DOHH2 (cell line): Measurements from ENCODE around the gene CTNNA2.

ENCODE experiments used
- H3F3A ChIP-seq: fragments of 200-600 bp; sonication (generic), shearing (Covaris generic); 2 replicates; pipeline ENCODE4 v1.6.0; 2016; ENCODE audit warnings: antibody characterized with exemption, mild to moderate bottlenecking; ENCODE audit not compliant: control insufficient read depth, insufficient read depth
- H3K27ac ChIP-seq: fragments of 200-600 bp; sonication (generic); 2 replicates; pipeline ENCODE4 v1.5.1; 2014; ENCODE audit warnings: low read depth, mild to moderate bottlenecking, low read length, moderate library complexity
- H3K27me3 ChIP-seq: fragments of 200-600 bp; sonication (generic); 2 replicates; pipeline ENCODE4 v1.6.1; 2014; ENCODE audit warnings: mild to moderate bottlenecking, low read length, mixed read lengths; ENCODE audit not compliant: control insufficient read depth
- H3K36me3 ChIP-seq: fragments of 200-600 bp; sonication (generic); 2 replicates; pipeline ENCODE4 v1.6.1; 2014; ENCODE audit warnings: mild to moderate bottlenecking, low read length, moderate library complexity, mixed read lengths; ENCODE audit not compliant: control insufficient read depth
- H3K4me1 ChIP-seq: fragments of 200-600 bp; sonication (generic); 2 replicates; pipeline ENCODE4 v1.6.1; 2014; ENCODE audit warnings: mild to moderate bottlenecking, low read length, mixed read lengths; ENCODE audit not compliant: control insufficient read depth
- H3K4me2 ChIP-seq: fragments of 200-600 bp; sonication (generic); 2 replicates; pipeline ENCODE4 v1.6.0; 2014; ENCODE audit warnings: mild to moderate bottlenecking, low read length, moderate library complexity
- H3K4me3 ChIP-seq: fragments of 200-600 bp; sonication (generic); 2 replicates; pipeline ENCODE4 v1.5.1; 2014; ENCODE audit warnings: mild to moderate bottlenecking, low read length, mixed read lengths
- H3K79me2 ChIP-seq: fragments of 200-600 bp; sonication (generic); 2 replicates; pipeline ENCODE4 v1.6.1; 2014; ENCODE audit warnings: mild to moderate bottlenecking, low read length, mixed read lengths; ENCODE audit not compliant: control insufficient read depth
- H3K9me2 ChIP-seq: fragments of 200-600 bp; sonication (generic); replicated peaks from 2 replicates; pipeline ENCODE4 v1.6.1; 2014; ENCODE audit warnings: mild to moderate bottlenecking, low read length, mixed read lengths; ENCODE audit not compliant: control insufficient read depth
- H3K9me3 ChIP-seq: fragments of 200-600 bp; sonication (generic); 2 replicates; pipeline ENCODE4 v1.6.1; 2014; ENCODE audit warnings: antibody characterized with exemption, low read length, mixed read lengths; ENCODE audit not compliant: control insufficient read depth, insufficient read depth
- H4K20me1 ChIP-seq: fragments of 200-600 bp; sonication (generic); 2 replicates; pipeline ENCODE4 v1.6.0; 2014; ENCODE audit warnings: low read depth, mild to moderate bottlenecking, antibody characterized with exemption, low read length, moderate library complexity; ENCODE audit not compliant: control insufficient read depth, insufficient read depth
- CTCF ChIP-seq: fragments of 200-600 bp; sonication (generic); IDR thresholded peaks from one replicate; pipeline ENCODE4 v1.5.1; 2014; ENCODE audit warnings: antibody characterized with exemption, mild to moderate bottlenecking, low read depth, low read length; ENCODE audit not compliant: poor library complexity, severe bottlenecking
- EZH2phosphoT487 ChIP-seq: fragments of 200-600 bp; sonication (generic); IDR thresholded peaks from 2 replicates; pipeline ENCODE4 v1.6.1; 2017; ENCODE audit warnings: borderline replicate concordance, mild to moderate bottlenecking, antibody characterized with exemption, low read length, moderate library complexity, mixed read lengths

CTNNA2 gene

GRCh38 chr2:80361904-80362303, 849.1 kb downstream of the CTNNA2 start:
- no peaks in the 10 kb centered on the region for H3K4me1 ChIP-seq
- TF ChIP-seq EZH2phosphoT487 (no peak), CTCF (no peak)
- no peaks in the 10 kb centered on the region for H3K36me3 ChIP-seq
- H3K4me2 ChIP-seq = no peak overlapping the region
- H4K20me1 ChIP-seq = no peaks in the 10 kb centered on the region
- no peaks in the 10 kb centered on the region for H3K79me2 ChIP-seq
- H3K4me3 ChIP-seq = no peak overlapping the region
- no peak overlapping the region for H3K27ac ChIP-seq
- H3K9me3 ChIP-seq = no peaks in the 10 kb centered on the region
- H3K27me3 ChIP-seq = no peaks in the 10 kb centered on the region
- no peaks in the 10 kb centered on the region for H3F3A ChIP-seq
- no peaks in the 10 kb centered on the region for H3K9me2 ChIP-seq

- no peak overlapping the region for H3K4me2 ChIP-seq
- H3K9me2 ChIP-seq = no peaks in the 10 kb centered on the region
- no peaks in the 10 kb centered on the region for H3K79me2 ChIP-seq
- no peaks in the 10 kb centered on the region for H3F3A ChIP-seq
- no peak overlapping the region for H3K27ac ChIP-seq
- H4K20me1 ChIP-seq = no peaks in the 10 kb centered on the region
- H3K27me3 ChIP-seq = no peaks in the 10 kb centered on the region
- no peaks in the 10 kb centered on the region for H3K36me3 ChIP-seq
- no peaks in the 10 kb centered on the region for H3K9me3 ChIP-seq
- H3K4me3 ChIP-seq = no peak overlapping the region
- H3K4me1 ChIP-seq = no peaks in the 10 kb centered on the region
- no peak for TF ChIP-seq CTCF
- TF ChIP-seq EZH2phosphoT487 = no peak
These were observed 850.5 kb downstream of the CTNNA2 start for GRCh38 chr2:80363330-80363729.

- TF ChIP-seq CTCF (no peak), EZH2phosphoT487 (no peak)
- Histone ChIP-seq H3K9me3 (no peaks in the 10 kb centered on the region), H3K4me3 (no peak overlapping the region), H3K4me1 (no peaks in the 10 kb centered on the region), H3F3A (no peaks in the 10 kb centered on the region), H3K79me2 (no peaks in the 10 kb centered on the region), H3K4me2 (no peak overlapping the region), H3K36me3 (no peaks in the 10 kb centered on the region), H3K9me2 (no peaks in the 10 kb centered on the region), H3K27ac (no peak overlapping the region), H4K20me1 (no peaks in the 10 kb centered on the region), H3K27me3 (no peaks in the 10 kb centered on the region)
These were observed 851.0 kb downstream of the CTNNA2 start for GRCh38 chr2:80363791-80364349.
